ENCODE data around the gene CDKL5.

The CDKL5 gene

DNA sequence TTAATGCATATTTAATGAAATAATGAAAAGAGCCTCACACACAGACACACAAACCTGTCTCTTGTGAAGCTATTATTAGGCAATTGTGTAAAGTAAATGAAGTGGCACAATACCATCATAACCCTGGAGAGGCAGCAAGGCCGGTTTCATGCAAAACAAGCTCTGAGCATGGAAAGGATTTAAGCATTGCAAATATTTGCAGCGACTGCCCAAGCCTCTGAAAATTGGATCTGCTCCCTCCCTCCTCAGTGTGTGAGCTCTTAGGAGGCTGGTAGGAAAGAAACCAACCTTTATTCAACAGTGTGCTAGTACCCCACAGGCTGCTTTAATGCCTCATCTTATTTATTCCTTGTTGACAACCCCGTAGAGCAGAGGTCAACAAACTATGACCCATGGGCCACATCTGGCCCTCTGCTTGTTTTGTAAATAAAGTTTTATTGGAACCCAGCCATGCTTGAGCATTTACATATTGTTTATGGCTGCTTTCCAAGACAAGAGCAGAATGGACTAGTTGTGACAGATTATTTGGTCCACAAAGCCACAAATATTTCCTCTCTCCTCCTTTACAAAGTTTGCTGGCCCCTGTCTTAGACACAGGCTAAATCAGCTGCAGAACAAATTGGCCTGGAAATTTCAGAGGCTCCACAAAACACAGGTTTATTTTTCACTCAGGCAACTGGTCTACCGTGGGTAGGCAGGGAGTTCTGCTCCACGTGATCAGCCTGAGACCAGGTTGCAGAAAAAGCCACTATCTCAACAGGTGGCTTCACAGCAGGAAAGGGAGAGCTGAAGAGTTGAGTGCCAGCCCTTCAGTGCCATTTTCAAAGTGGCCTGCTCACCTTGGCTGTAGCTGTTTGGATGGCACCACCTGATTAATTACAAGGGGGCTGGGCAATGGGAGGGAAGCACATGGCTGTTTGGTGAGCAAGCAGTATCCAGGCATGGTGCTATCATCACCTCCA is 229.7 kb downstream of the CDKL5 start:
- no peak for TF ChIP-seq CTCF (conservative IDR thresholded peaks at IDR 0.05; ENCODE audit: control insufficient read depth, insufficient read depth, low read depth, low read length)
- no peak for DNase-seq (ENCODE audit: low read depth)
- no peak overlapping the region for H3K4me3 ChIP-seq (ENCODE audit: control insufficient read depth, low read depth, low read length)

- DNase-seq (ENCODE audit: low read depth) = no peak
- no peak for TF ChIP-seq CTCF (conservative IDR thresholded peaks at IDR 0.05; ENCODE audit: control insufficient read depth, insufficient read depth, low read depth, low read length)
- no peak overlapping the region for H3K4me3 ChIP-seq (ENCODE audit: control insufficient read depth, low read depth, low read length)
Measured at GRCh38 chrX:18661273-18661672, 235.9 kb downstream of the CDKL5 start.

- DNase-seq (ENCODE audit: low read depth) = no peak
- TF ChIP-seq CTCF (conservative IDR thresholded peaks at IDR 0.05; ENCODE audit: control insufficient read depth, insufficient read depth, low read depth, low read length) = no peak
- H3K4me3 ChIP-seq (ENCODE audit: control insufficient read depth, low read depth, low read length) = no peak overlapping the region
Measured at GRCh38 chrX:18664947-18665346, 239.5 kb downstream of the CDKL5 start.

DNA sequence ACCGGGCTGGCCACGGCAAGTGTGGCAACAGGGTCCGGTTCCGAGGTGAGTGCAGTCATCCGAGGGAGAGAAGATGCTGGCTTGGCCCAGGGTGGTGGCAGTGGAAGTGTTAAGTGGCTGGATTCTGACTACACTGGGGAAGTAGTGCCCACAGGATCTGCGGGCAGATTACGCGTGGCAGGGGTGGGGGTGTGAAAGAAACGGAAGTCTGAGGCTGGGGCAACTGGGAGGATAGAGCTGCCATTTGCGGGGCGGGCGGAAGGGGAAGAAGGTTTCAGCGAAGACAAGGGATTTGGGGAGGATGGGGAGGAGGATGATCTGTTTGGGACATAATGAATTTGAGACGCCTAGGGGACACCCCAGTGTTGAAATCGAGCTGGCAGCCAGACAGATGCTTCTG is 241.2 kb downstream of the CDKL5 start:
- no peak for DNase-seq (ENCODE audit: low read depth)
- H3K4me3 ChIP-seq (ENCODE audit: control insufficient read depth, low read depth, low read length) = no peak overlapping the region
- no peak for TF ChIP-seq CTCF (conservative IDR thresholded peaks at IDR 0.05; ENCODE audit: control insufficient read depth, insufficient read depth, low read depth, low read length)

GRCh38 chrX:18668071-18668835 is 242.8 kb downstream of the CDKL5 start:
- TF ChIP-seq CTCF (conservative IDR thresholded peaks at IDR 0.05; ENCODE audit: control insufficient read depth, insufficient read depth, low read depth, low read length) = no peak
- DNase-seq (ENCODE audit: low read depth) = no peak

DNA sequence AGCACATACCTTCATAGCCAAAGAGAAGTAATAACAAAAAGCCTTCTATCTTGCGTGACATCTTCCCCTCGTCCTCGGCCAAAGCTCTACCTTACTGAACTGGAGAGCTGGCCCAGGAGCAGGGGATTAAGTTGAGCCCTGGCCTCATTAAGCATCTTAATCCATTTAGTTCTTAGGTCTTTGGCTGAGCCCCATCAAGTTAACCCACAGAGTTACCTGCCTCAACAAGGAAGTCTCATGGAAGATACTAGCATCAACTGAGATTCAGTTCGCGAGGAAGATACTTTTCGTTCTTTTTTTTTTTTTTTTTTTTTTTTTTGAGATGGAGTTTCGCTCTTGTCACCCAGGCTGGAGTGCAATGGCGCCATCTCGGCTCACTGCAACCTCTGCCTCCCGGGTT is 246.6 kb downstream of the CDKL5 start, which contains the start of gene RS1:
Gene RS1, minus strand, starts transcription at position 101 of the 400 bp plus-strand sequence. Its CDS starts 40 bp downstream, at position 61.
- H3K4me3 ChIP-seq (ENCODE audit: control insufficient read depth, low read depth, low read length) = no peak within 1 kb of the TSS
- DNase-seq (ENCODE audit: low read depth) = no peak
- TF ChIP-seq CTCF (conservative IDR thresholded peaks at IDR 0.05; ENCODE audit: control insufficient read depth, insufficient read depth, low read depth, low read length) = no peak

More at GRCh38 chrX:18668071-18668835, 242.8 kb downstream of the CDKL5 start:
- H3K4me3 ChIP-seq (ENCODE audit: control insufficient read depth, low read depth, low read length) = no peak overlapping the region

Measured in fibroblast of mammary gland (primary cell).